HepG2 (cell line): Measurements from ENCODE around the gene SEPHS1. TPM values are rescaled to one million over a fixed set of nuclear protein-coding genes. Genes with fewer than 3 reads are reported as not detected.

Experiments used
- CC2D1A ChIP-seq: sonication (generic); formaldehyde crosslinking; IDR thresholded peaks from 2 replicates; pipeline ENCODE4 v1.8.1; 2023; ENCODE audit warnings: mild to moderate bottlenecking, missing genetic modification reagents
- FOXK2 ChIP-seq: fragments of 450-650 bp; IDR thresholded peaks from 2 replicates; pipeline ENCODE4 v1.6.1; 2016
- ISL2 ChIP-seq: sonication (generic); formaldehyde crosslinking; IDR thresholded peaks from 2 replicates; pipeline ENCODE4 v1.5.0; 2020; ENCODE audit warnings: missing genetic modification reagents
- KDM1A ChIP-seq: IDR thresholded peaks from 2 replicates; pipeline ENCODE4 v1.6.1; 2016; ENCODE audit warnings: missing compliant biosample characterization
- KLF12 ChIP-seq: sonication (generic); formaldehyde crosslinking; IDR thresholded peaks from 2 replicates; pipeline ENCODE4 v1.4.0; 2020; ENCODE audit warnings: missing genetic modification reagents, borderline replicate concordance
- LCORL ChIP-seq, 2 experiments: fragments of 450-650 bp in 1 of 2; sonication (generic) in 1 of 2; formaldehyde crosslinking in 1 of 2; IDR thresholded peaks; 2 replicates each; pipeline versions ENCODE4 v1.5.0 to v1.6.1; 2017 to 2020; ENCODE audit warnings: antibody characterized with exemption in 1 of 2, missing genetic modification reagents in 1 of 2
- MAZ ChIP-seq, 2 experiments: sonication (generic) in 1 of 2; formaldehyde crosslinking in 1 of 2; IDR thresholded peaks; 2 replicates each; pipeline versions ENCODE4 v1.5.0 to v1.6.1; 2012 to 2020; ENCODE audit warnings: low read depth in 2 of 2, mild to moderate bottlenecking in 2 of 2, borderline replicate concordance in 1 of 2, improper control_type of control experiment in 1 of 2, low read length in 1 of 2, missing genetic modification reagents in 1 of 2, moderate library complexity in 1 of 2
- SMAD3 ChIP-seq: sonication (generic); formaldehyde crosslinking; IDR thresholded peaks from 2 replicates; pipeline ENCODE4 v1.4.0; 2020; ENCODE audit warnings: missing genetic modification reagents
- SNAI1 ChIP-seq: sonication (generic); formaldehyde crosslinking; IDR thresholded peaks from 2 replicates; pipeline ENCODE4 v1.5.0; 2020; ENCODE audit warnings: mild to moderate bottlenecking, missing genetic modification reagents, borderline replicate concordance
- SOX5 ChIP-seq: IDR thresholded peaks from 2 replicates; pipeline ENCODE4 v1.6.1; 2016; ENCODE audit warnings: borderline replicate concordance
- ZFP36L1 ChIP-seq: sonication (generic); formaldehyde crosslinking; IDR thresholded peaks from 2 replicates; pipeline ENCODE4 v1.8.0; 2022; ENCODE audit warnings: mild to moderate bottlenecking, missing genetic modification reagents, moderate library complexity
- ZFP90 ChIP-seq: sonication (generic); formaldehyde crosslinking; IDR thresholded peaks from 2 replicates; pipeline ENCODE4 v1.8.0; 2022; ENCODE audit warnings: missing genetic modification reagents, mild to moderate bottlenecking, inconsistent platforms, borderline replicate concordance
- ZFX ChIP-seq: sonication (generic); formaldehyde crosslinking; IDR thresholded peaks from 2 replicates; pipeline ENCODE4 v1.4.0; 2020; ENCODE audit warnings: mild to moderate bottlenecking, low read depth, missing genetic modification reagents, moderate library complexity
- ZKSCAN8 ChIP-seq: IDR thresholded peaks from 2 replicates; pipeline ENCODE4 v1.6.1; 2016; ENCODE audit warnings: borderline replicate concordance, missing genetic modification reagents, missing compliant biosample characterization
- ZNF24 ChIP-seq: fragments of 450-650 bp; IDR thresholded peaks from 2 replicates; pipeline ENCODE4 v1.6.1; 2017; ENCODE audit warnings: antibody characterized with exemption, mild to moderate bottlenecking
- ZNF292 ChIP-seq: sonication (generic); formaldehyde crosslinking; IDR thresholded peaks from 2 replicates; pipeline ENCODE4 v1.8.1; 2022; ENCODE audit warnings: mild to moderate bottlenecking, low read depth, missing genetic modification reagents, borderline replicate concordance
- ZNF432 ChIP-seq: sonication (generic); formaldehyde crosslinking; IDR thresholded peaks from 2 replicates; pipeline ENCODE4 v1.5.0; 2020; ENCODE audit warnings: missing genetic modification reagents, mild to moderate bottlenecking, borderline replicate concordance
- ZNF468 ChIP-seq: sonication (generic); formaldehyde crosslinking; IDR thresholded peaks from 2 replicates; pipeline ENCODE4 v1.8.0; 2022; ENCODE audit warnings: mild to moderate bottlenecking, moderate library complexity, missing genetic modification reagents
- ZNF570 ChIP-seq: sonication (generic); formaldehyde crosslinking; IDR thresholded peaks from 2 replicates; pipeline ENCODE4 v1.4.0; 2020; ENCODE audit warnings: mild to moderate bottlenecking, missing genetic modification reagents, borderline replicate concordance
- ZNF775 ChIP-seq: sonication (generic); formaldehyde crosslinking; IDR thresholded peaks from 2 replicates; pipeline ENCODE4 v1.4.0; 2020; ENCODE audit warnings: missing genetic modification reagents, mild to moderate bottlenecking, moderate library complexity, borderline replicate concordance
- ZNF790 ChIP-seq: sonication (generic); formaldehyde crosslinking; IDR thresholded peaks from 2 replicates; pipeline ENCODE4 v1.8.0; 2022; ENCODE audit warnings: missing genetic modification reagents, mild to moderate bottlenecking, borderline replicate concordance
- ZNF878 ChIP-seq: sonication (generic); formaldehyde crosslinking; IDR thresholded peaks from 2 replicates; pipeline ENCODE4 v1.8.1; 2023; ENCODE audit warnings: mild to moderate bottlenecking, missing genetic modification reagents, moderate library complexity
- ZSCAN22 ChIP-seq: sonication (generic); formaldehyde crosslinking; IDR thresholded peaks from 2 replicates; pipeline ENCODE4 v1.4.0; 2020; ENCODE audit warnings: mild to moderate bottlenecking, missing genetic modification reagents
- polyA plus RNA-seq, 8 experiments: library from polyadenylated mRNA; depleted of rRNA in 3 of 8; stranded (reverse) in 7 of 8; unstranded in 1 of 8; fragments of >200 nt; fragmentation: Illumina TruSeq in 4 of 8; extraction: Trizol in 4 of 8; gene quantifications; 2 replicates each; pipeline versions ENCODE4 v1.2.1 to v1.2.3, GENCODE V29; 2011 to 2016; ENCODE audit warnings: low read depth in 4 of 8, missing spikeins in 1 of 8, mixed read lengths in 1 of 8; ENCODE audit not compliant: insufficient read depth in 1 of 8
- total RNA-seq, 5 experiments: library from RNA; depleted of rRNA; stranded (reverse); fragments of >200 nt; fragmentation: Illumina TruSeq; extraction: Trizol; gene quantifications; 2 replicates each; pipeline ENCODE4 v1.2.3, GENCODE V29; 2016; ENCODE audit warnings: low read depth in 1 of 5
- TF ChIP-seq, protein P1 (sequence below): IDR thresholded peaks from 2 replicates; pipeline ENCODE4 v1.6.1; 2016; ENCODE audit warnings: low read depth, borderline replicate concordance
- TF ChIP-seq, protein P2 (sequence below): sonication (generic); formaldehyde crosslinking; IDR thresholded peaks from 2 replicates; pipeline ENCODE4 v1.4.0; 2020; ENCODE audit warnings: mild to moderate bottlenecking, missing genetic modification reagents
- TF ChIP-seq, protein P3 (sequence below): sonication (generic); formaldehyde crosslinking; IDR thresholded peaks from 2 replicates; pipeline ENCODE4 v1.8.1; 2022; ENCODE audit warnings: mild to moderate bottlenecking, missing genetic modification reagents
- TF ChIP-seq, protein P4 (sequence below): sonication (generic); formaldehyde crosslinking; IDR thresholded peaks from 2 replicates; pipeline ENCODE4 v1.8.1; 2023; ENCODE audit warnings: mild to moderate bottlenecking, missing genetic modification reagents

SEPHS1 gene
- total and polyA plus RNA-seq, 2 of the 13 experiments (the other 11 are each of a cell fraction or from before 2014, with no cell fraction given): 57.8 to 61.5 TPM

DNA sequence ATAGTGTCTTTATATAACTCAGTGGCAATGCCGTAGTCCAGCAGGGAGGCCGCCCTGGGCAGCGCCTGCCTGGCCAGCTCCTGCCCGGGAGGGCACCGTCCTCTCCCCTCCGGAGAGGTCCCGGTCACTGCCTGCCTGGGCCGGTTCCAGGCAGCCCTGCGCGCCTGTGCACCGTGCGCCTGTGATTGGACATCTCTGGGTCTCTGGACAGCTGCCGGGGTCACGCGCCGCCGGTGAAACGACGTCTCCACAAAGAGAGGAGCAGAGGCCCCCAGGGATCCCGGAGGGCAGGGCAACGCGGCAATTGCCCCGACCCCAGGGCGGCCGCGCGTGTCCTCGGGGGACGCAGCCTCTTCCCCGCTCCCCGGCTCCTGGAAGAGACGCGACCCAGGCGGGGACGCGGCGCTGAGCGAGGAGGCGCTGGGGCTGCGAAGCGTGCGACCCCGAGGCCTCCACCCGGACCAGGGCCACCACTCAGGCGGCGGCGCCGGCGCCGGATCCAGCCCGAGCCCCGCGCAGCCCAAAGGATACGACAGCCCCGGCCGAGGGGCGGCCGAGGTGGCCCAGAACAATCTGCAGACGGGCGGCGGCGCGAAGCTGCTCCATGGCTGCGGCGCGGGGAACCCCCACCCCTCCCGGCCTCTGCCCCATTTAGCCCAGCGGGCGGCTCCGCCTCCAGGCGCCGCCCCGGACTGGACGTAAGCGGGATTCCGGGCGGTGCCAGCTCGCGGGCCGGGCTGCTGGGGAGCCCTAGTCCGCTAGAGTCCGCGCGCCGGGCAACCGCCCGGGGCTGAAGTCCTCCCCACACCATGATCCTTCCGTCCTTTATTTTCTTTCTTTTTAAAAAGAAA, 48.4 kb downstream of the SEPHS1 start, which contains the start of gene PHYH (continued):
- no peak for TF ChIP-seq ZKSCAN8 (CRISPR knock-in tag)
- TF ChIP-seq ZNF775 (CRISPR knock-in tag): no peak
- TF ChIP-seq KDM1A (CRISPR knock-in tag): peak; percentile 15; the same call in 1 of the 2 replicates
- no peak for TF ChIP-seq LCORL (IDR thresholded peaks at IDR 0.05)
- TF ChIP-seq LCORL (CRISPR knock-in tag; IDR thresholded peaks at IDR 0.05): no peak; the same call in 1 of the 2 replicates
- TF ChIP-seq MAZ (IDR thresholded peaks at IDR 0.05; ENCODE audit: borderline replicate concordance, low read depth, low read length): peak; percentile 81; the same call in 1 of the 2 replicates
- peak; percentile 90 for TF ChIP-seq MAZ (CRISPR knock-in tag; IDR thresholded peaks at IDR 0.05; ENCODE audit: low read depth)
- TF ChIP-seq ZNF24: no peak
- TF ChIP-seq CC2D1A: no peak
- no peak for TF ChIP-seq ZSCAN22
- TF ChIP-seq ZNF570: no peak; the same call in 1 of the 2 replicates
- TF ChIP-seq, protein P1, sequence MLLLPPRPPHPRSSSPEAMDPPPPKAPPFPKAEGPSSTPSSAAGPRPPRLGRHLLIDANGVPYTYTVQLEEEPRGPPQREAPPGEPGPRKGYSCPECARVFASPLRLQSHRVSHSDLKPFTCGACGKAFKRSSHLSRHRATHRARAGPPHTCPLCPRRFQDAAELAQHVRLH (CRISPR knock-in tag): no peak
- TF ChIP-seq, protein P2, sequence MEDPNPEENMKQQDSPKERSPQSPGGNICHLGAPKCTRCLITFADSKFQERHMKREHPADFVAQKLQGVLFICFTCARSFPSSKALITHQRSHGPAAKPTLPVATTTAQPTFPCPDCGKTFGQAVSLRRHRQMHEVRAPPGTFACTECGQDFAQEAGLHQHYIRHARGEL (CRISPR knock-in tag): no peak
- TF ChIP-seq ZNF432 (CRISPR knock-in tag): no peak
- no peak for TF ChIP-seq ZFP36L1 (CRISPR knock-in tag)
- TF ChIP-seq SNAI1 (CRISPR knock-in tag): no peak
- TF ChIP-seq, protein P3, sequence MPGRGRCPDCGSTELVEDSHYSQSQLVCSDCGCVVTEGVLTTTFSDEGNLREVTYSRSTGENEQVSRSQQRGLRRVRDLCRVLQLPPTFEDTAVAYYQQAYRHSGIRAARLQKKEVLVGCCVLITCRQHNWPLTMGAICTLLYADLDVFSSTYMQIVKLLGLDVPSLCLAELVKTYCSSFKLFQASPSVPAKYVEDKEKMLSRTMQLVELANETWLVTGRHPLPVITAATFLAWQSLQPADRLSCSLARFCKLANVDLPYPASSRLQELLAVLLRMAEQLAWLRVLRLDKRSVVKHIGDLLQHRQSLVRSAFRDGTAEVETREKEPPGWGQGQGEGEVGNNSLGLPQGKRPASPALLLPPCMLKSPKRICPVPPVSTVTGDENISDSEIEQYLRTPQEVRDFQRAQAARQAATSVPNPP (CRISPR knock-in tag): peak; percentile 35; the same call in 1 of the 2 replicates
- no peak for TF ChIP-seq ZNF468 (CRISPR knock-in tag)
- peak; percentile 77 for TF ChIP-seq ZFX (CRISPR knock-in tag)
- TF ChIP-seq SMAD3: no peak
- TF ChIP-seq ZNF878 (CRISPR knock-in tag): peak; percentile 23; the same call in 1 of the 2 replicates
- TF ChIP-seq SOX5 (CRISPR knock-in tag): no peak
- no peak for TF ChIP-seq ZNF790 (CRISPR knock-in tag)
- TF ChIP-seq ZNF292 (CRISPR knock-in tag): no peak
- TF ChIP-seq ZFP90: no peak; the same call in 1 of the 2 replicates
- peak; percentile 68; the same call in 1 of the 2 replicates for TF ChIP-seq KLF12 (CRISPR knock-in tag)
- TF ChIP-seq, protein P4, sequence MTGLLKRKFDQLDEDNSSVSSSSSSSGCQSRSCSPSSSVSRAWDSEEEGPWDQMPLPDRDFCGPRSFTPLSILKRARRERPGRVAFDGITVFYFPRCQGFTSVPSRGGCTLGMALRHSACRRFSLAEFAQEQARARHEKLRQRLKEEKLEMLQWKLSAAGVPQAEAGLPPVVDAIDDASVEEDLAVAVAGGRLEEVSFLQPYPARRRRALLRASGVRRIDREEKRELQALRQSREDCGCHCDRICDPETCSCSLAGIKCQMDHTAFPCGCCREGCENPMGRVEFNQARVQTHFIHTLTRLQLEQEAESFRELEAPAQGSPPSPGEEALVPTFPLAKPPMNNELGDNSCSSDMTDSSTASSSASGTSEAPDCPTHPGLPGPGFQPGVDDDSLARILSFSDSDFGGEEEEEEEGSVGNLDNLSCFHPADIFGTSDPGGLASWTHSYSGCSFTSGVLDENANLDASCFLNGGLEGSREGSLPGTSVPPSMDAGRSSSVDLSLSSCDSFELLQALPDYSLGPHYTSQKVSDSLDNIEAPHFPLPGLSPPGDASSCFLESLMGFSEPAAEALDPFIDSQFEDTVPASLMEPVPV (CRISPR knock-in tag): peak; percentile 68
- no peak for TF ChIP-seq FOXK2
- TF ChIP-seq ISL2: no peak; the same call in none of the 2 replicates
